ENCODE measurements around the gene ZNF669. TPM values are rescaled to one million over a fixed set of nuclear protein-coding genes. Genes with fewer than 3 reads are reported as not detected.

ZNF669 gene
- total and polyA plus RNA-seq, 3 experiments from 2014 or later = 9.4 to 15.7 (median 10.0) TPM

Other genes starting within 250 kb of the ZNF669 start
- gene AHCTF1, start 172.4 kb downstream of the ZNF669 start, total RNA-seq = 10 to 100 TPM; 49.6 to 53.0 TPM
- gene AHCTF1, start 172.4 kb downstream of the ZNF669 start, polyA plus RNA-seq = 23.7 TPM
- under 1 TPM; 0.38 to 0.44 TPM for gene ZNF695, start 96.3 kb downstream of the ZNF669 start, total RNA-seq
- gene ZNF695, start 96.3 kb downstream of the ZNF669 start, polyA plus RNA-seq = not detected
- gene ZNF670, start 25.5 kb downstream of the ZNF669 start, total RNA-seq = 1 to 10 TPM; 3.1 to 3.2 TPM
- gene ZNF670, start 25.5 kb downstream of the ZNF669 start, polyA plus RNA-seq = 1.3 TPM
- 10 to 100 TPM; 21.0 to 23.5 TPM for gene ZNF124, start 67.7 kb upstream of the ZNF669 start, total RNA-seq
- gene ZNF124, start 67.7 kb upstream of the ZNF669 start, polyA plus RNA-seq = 5.6 TPM
- not detected for gene VN1R5, start 151.7 kb upstream of the ZNF669 start, total RNA-seq
- gene VN1R5, start 151.7 kb upstream of the ZNF669 start, polyA plus RNA-seq = not detected
- gene ZNF496, start 227.5 kb upstream of the ZNF669 start, total RNA-seq = 10 to 100 TPM; 21.4 to 21.7 TPM
- 9.6 TPM for gene ZNF496, start 227.5 kb upstream of the ZNF669 start, polyA plus RNA-seq